ENCODE measurements around the gene KIAA1210. TPM values are rescaled to one million over a fixed set of nuclear protein-coding genes. Genes with fewer than 3 reads are reported as not detected.
"Not testable (repeated sequence)": the region's sequence is repeated elsewhere in the genome, so short reads cannot be mapped to it uniquely, and the experiment has no call there.

The KIAA1210 gene
- total RNA-seq, 1 donor from 2014 or later, result not detected

DNA sequence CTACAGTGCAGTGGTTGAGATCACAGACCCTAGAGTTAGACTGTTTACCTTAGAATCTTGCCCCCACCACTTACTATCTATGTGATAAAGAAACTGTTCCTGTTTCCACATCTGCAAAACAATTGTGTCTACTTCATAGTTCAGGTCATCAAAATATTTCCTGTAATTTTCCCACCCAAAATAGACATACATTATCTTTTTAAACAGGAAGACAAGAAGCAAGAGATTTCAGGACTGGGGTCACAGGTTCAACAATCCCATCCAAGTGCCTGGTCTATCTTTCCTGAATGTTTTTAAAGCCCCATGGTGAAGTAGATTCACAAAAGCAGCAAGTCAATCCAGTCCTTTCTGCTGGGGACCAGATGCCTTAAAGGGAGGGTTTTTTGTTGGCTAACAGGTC, 96.6 kb downstream of the KIAA1210 start:
- Mint-ChIP-seq H3K4me1 (ENCODE audit: low read depth) (no peaks in the 10 kb centered on the region), H3K27me3 (ENCODE audit: low read depth) (no peaks in the 10 kb centered on the region), H3K9me3 (ENCODE audit: low read depth) (peaks cover 32% of the 10 kb centered on the region), H3K36me3 (ENCODE audit: low read depth) (peaks cover 2% of the 10 kb centered on the region), H3K27ac (ENCODE audit: unreplicated experiment) (no peak overlapping the region), H3K4me3 (ENCODE audit: unreplicated experiment) (no peak overlapping the region)
- TF ChIP-seq, protein P1, sequence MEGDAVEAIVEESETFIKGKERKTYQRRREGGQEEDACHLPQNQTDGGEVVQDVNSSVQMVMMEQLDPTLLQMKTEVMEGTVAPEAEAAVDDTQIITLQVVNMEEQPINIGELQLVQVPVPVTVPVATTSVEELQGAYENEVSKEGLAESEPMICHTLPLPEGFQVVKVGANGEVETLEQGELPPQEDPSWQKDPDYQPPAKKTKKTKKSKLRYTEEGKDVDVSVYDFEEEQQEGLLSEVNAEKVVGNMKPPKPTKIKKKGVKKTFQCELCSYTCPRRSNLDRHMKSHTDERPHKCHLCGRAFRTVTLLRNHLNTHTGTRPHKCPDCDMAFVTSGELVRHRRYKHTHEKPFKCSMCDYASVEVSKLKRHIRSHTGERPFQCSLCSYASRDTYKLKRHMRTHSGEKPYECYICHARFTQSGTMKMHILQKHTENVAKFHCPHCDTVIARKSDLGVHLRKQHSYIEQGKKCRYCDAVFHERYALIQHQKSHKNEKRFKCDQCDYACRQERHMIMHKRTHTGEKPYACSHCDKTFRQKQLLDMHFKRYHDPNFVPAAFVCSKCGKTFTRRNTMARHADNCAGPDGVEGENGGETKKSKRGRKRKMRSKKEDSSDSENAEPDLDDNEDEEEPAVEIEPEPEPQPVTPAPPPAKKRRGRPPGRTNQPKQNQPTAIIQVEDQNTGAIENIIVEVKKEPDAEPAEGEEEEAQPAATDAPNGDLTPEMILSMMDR (IDR thresholded peaks at IDR 0.05), result no peak
- no peak for DNase-seq (ENCODE audit: low spot score)

GRCh38 chrX:119029656-119030055, 98.0 kb downstream of the KIAA1210 start:
- not testable (repeated sequence) for H3K4me1 Mint-ChIP-seq (ENCODE audit: low read depth); H3K27me3 Mint-ChIP-seq (ENCODE audit: low read depth); H3K4me3 Mint-ChIP-seq (ENCODE audit: unreplicated experiment); H3K27ac Mint-ChIP-seq (ENCODE audit: unreplicated experiment); DNase-seq (ENCODE audit: low spot score); H3K36me3 Mint-ChIP-seq (ENCODE audit: low read depth)
- peaks cover 37% of the 10 kb centered on the region for H3K9me3 Mint-ChIP-seq (ENCODE audit: low read depth)

- peaks cover 31% of the 10 kb centered on the region for H3K9me3 Mint-ChIP-seq (ENCODE audit: low read depth)
- TF ChIP-seq, protein P1 (IDR thresholded peaks at IDR 0.05), result no peak
- no peak overlapping the region for H3K27ac Mint-ChIP-seq (ENCODE audit: unreplicated experiment)
- no peak for DNase-seq (ENCODE audit: low spot score)
- H3K4me1 Mint-ChIP-seq (ENCODE audit: low read depth), result no peaks in the 10 kb centered on the region
- no peaks in the 10 kb centered on the region for H3K36me3 Mint-ChIP-seq (ENCODE audit: low read depth)
- no peak overlapping the region for H3K4me3 Mint-ChIP-seq (ENCODE audit: unreplicated experiment)
- no peaks in the 10 kb centered on the region for H3K27me3 Mint-ChIP-seq (ENCODE audit: low read depth)
Observed at GRCh38 chrX:119028733-119029330, 98.8 kb downstream of the KIAA1210 start.

Other genes with a start within 250 kb of the KIAA1210 start
- gene LONRF3, start 153.2 kb downstream of the KIAA1210 start, total RNA-seq, result 0.07 to 0.10 TPM in 2 of 3 replicates, not detected in the other
- not detected in 3 replicates for gene CT47C1, start 54.8 kb downstream of the KIAA1210 start, total RNA-seq
- gene PGRMC1, start 108.5 kb upstream of the KIAA1210 start, total RNA-seq, result 57.6 to 71.9 TPM (median 59.9 TPM) in 3 replicates

Data from chondrocyte (in vitro differentiated cells).